SH-SY5Y (cell line): ENCODE measurements around the gene MICAL2.

Experiments used
- GATA2 ChIP-seq: IDR thresholded peaks from 2 replicates; pipeline ENCODE4 v1.6.1; 2011; ENCODE audit warnings: mild to moderate bottlenecking, low read depth, low read length
- GATA3 ChIP-seq: IDR thresholded peaks from 2 replicates; pipeline ENCODE4 v1.6.1; 2011; ENCODE audit warnings: low read depth, mild to moderate bottlenecking, low read length, moderate library complexity

DNA sequence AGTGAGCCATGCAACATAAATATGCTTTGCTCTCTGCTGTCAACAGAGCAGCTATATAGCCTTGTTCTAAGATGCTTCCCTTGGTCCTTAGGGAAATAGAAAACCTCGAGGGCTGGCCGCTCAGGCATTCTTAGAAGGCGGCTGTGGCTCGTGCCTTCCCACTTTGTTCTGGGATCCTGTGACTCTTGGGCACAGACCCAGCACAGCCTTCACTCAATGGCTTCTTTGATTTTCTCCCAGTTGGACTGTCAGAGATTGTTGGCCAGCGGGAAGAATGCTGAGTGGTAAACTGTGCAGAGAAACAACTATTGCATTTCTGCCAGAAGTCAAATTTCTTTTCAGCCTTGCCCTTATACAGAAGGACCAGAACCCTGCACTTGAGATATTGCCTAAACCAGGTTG lies 9.5 kb upstream of the MICAL2 start:
- TF ChIP-seq GATA2 = no peak
- no peak for TF ChIP-seq GATA3
